ENCODE results near the gene SHISA5.

Gene SHISA5

DNA sequence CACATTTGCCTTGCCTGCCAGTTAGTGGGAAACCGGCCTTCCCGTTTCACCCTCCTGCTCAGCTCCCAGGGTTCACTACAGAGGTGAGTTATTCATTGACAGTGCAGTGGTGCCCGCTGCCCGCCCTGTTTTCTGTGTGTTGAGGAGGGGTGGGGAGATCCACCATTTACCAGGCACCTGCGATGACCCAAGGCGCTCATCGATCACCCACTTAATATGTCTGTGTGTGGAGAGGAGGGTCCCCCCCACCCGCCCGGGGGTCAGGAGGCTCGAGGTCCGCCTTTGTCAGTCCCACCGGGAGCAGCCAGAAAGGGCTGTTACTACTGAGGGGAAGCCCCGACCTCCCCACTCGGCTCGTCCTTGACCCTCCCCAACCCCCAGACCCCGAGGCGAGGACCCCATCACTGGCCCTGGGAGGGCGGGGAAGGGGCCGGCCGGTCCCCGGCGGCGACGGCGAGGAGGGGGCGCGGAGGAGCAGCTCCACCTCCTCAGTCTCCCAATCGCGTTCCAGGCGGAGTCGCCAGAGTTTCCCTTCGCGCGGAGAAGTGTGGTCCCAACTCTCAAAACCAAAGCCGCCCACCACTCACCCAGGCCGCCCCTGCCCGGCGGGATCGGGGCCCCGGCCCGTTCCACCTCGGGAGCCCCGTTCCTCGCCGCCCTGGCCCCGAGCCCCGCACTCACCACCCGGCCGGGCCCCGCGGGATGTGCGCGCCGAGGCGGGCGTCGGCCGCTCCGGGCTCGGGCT is 75.2 kb downstream of the SHISA5 start:
- peak; percentile 12 for DNase-seq

DNA sequence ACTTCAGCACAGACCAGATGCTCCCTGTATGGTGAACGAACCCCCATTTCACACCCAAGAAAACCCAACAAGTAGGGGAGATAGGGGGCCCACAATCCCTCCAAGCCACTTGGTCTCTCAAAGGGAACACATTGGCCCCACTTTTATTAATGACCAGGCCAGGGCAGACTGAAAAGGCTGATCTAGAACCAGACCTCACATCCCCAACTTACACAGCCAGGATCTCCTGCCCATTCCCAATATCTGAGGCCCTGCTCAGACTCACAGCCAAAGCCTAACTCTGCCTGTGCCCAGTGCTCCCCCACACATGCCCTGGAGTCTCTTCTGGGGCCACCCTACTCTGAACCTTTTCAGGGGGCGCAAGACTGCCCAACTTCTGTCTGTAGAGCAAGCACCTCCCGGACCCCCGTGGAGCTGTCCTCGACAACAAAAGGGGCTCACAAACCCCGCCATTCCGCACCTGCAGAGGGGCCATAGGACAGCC is 75.8 kb downstream of the SHISA5 start:
- no peak for DNase-seq

- DNase-seq = no peak
Measured at GRCh38 chr3:48427630-48427962, 76.4 kb downstream of the SHISA5 start.

DNA sequence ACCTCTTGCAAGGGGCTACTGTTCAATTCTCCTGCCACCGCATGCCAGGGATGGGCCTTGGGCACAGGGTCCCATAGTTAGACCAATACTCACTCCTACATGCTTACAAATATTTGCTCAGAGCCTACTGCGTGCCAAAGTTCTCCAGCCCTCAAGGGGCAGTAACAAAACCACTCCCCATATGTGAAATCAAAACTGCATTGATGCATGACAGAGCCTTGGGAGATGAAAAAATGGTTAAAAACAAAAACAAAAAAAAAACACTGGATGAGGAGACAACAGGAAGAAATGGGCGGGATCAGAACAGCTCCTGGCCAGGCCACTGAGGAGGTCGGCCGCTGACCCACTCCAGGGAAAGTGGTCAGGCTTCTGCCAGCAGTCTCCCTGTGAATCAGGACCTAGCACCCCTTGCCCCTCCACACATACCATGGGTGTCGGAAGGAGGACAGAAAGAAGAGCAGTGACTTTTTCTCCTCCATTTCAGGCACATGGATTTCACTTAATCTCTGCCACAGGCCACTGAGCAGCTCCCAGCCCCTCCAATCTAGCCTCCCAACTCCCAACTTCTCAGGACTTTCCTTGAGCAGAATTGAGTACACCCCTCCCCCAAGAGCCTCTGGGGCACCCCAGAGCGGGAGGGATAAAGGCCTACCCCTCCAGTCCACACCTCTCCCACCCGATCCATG is 76.9 kb downstream of the SHISA5 start:
- DNase-seq = no peak

GRCh38 chr3:48426401-48426909 is 77.5 kb downstream of the SHISA5 start:
- DNase-seq = no peak

DNA sequence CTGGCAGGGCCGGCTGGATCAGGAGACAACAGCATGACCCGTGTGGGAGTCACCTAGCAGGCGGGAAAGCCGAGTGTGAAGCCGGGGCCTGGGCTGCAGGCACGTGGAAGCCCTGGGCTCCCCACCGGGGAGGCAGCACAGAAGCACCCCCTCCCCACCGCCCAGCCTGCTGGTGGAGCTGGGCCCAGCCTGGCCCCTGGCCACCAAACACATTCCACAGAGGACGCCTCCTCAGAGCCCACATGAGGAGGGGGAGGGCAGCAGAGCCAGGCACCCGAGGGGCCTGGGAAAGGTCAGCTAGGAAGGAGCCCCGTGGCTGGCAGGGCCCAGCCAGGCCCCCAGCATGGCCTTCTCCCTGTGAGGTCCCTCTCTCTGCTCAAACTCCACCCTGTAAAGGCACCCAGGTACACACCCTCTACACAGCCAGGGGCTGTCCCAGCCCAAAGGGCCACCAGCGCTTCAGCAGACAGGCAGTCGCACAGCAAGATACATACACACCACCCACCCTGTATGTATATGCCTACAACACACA is 78.6 kb downstream of the SHISA5 start:
- DNase-seq = no peak

- DNase-seq = no peak
Measured at GRCh38 chr3:48423883-48424695, 79.9 kb downstream of the SHISA5 start.

- DNase-seq = no peak
Measured at GRCh38 chr3:48423241-48423882, 80.6 kb downstream of the SHISA5 start.

GRCh38 chr3:48422681-48423080 is 81.3 kb downstream of the SHISA5 start:
- DNase-seq = no peak

DNA sequence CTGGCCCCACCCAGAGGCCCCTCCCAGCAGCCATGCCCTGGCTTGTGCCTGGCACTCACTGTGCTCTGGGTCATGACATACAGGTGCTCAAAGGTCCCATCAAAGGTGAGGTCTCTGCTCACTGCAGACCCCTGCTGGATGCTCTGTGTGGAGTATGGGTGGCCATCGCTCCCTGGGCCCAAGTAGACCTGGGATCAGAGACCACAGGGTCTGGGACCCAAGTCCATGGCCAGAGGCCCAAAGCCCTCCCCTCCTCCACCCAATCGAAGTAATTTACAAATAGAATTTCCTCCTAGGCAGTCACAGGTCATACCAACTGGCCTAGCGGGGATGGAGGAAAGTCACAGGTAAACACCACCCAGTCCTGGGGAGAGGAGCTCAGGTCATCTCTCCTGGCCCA is 81.7 kb downstream of the SHISA5 start:
- DNase-seq = no peak

DNA sequence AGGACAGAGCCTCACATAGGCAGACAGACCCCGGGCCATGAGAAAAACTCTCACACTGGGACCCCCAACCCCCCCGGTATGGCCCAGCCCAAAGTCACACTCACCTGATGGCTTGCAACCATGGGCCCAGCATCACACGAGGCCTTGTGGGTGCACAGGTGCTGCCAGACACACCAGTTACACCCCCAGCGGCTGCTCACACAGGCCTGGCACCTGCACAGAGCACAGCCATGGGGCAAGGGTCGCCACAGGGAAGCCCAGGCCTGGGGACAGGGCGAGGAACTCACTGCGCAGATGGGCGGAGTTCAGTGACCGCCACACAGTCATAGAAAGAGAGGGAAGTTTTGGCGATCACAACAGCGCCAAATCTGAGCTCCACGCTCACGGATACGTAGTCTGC is 83.4 kb downstream of the SHISA5 start:
- DNase-seq = no peak

- DNase-seq = no peak
Measured at GRCh38 chr3:48419597-48419996, 84.4 kb downstream of the SHISA5 start.

DNA sequence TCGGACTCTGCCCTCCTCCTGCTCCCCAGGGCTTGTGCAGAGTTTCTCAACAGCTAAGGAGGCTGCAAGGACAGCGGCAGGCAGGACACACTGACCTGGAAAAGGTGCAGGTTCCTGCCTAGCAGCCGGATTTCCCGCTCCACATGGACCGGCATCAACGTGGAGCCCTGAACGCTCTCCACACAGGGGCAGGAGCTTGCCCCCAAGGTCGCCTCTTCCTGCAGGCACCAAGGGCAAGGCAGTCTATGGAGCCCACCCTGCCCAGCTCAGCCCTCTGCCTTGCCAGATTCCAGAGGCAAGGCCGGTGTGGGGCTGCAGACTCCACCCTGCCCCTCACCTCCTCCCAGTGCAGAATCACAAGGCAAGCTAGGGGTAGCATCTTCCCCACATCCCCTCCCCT is 84.8 kb downstream of the SHISA5 start:
- no peak for DNase-seq

DNA sequence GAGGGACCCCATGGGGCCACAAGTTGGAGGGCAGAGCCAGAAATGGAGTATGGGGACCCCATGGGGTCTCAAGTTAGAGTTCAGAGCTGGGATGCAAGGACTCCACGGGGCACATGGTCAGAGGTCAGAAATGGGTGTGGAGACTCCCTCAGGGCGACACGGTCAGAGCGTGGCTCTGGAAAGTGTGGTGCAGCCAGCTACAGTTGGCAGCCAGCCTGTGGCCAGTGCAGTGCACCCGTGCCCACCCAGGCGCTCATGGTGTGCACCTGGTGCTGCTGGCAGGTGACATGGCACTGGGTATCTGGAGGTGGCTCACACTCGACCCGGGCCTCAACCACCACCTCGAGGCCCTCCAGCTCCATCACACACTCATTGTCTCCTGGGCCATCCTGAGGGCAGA is 85.3 kb downstream of the SHISA5 start:
- DNase-seq = no peak

DNA sequence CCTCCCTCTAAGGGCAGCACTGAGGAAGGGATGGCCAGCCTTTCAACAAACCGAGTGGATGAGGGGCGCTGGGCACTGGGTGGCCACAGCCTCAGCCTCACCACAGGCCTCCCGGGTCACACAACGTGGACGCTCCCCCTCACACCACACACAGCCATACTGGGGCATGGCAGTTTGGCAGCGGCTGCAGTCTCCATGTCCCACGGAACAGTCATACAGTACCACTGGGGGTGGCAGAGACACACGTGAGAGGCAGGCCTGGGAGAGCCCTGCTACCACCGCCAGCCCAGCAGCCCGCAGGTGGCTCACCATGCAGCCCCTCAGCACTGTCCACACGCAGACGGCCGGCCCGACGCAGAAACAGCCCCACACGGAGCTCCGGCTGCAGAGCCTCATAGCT is 85.8 kb downstream of the SHISA5 start:
- no peak for DNase-seq

Measured in activated naive CD4-positive, alpha-beta T cell treated with Interleukin-2 at 50 U/mL for 16 hours (primary cell).